Left ventricle myocardium inferior (tissue), 1 donor: ENCODE results near the gene FGD4. TPM values are rescaled to one million over a fixed set of nuclear protein-coding genes. Genes with fewer than 3 reads are reported as not detected.

ENCODE experiments used
- DNase-seq: peaks from one replicate; pipeline ENCODE4 v3.0.0-alpha.2; 2020
- H3K27ac ChIP-seq: fragments of 200-600 bp; replicated peaks from 2 replicates; pipeline ENCODE4 v1.8.0; 2021
- H3K27me3 ChIP-seq: fragments of 200-600 bp; 2 replicates; pipeline ENCODE4 v1.8.0; 2021; ENCODE audit warnings: low read depth
- H3K36me3 ChIP-seq: fragments of 200-600 bp; 2 replicates; pipeline ENCODE4 v1.8.0; 2021
- H3K4me1 ChIP-seq: fragments of 200-600 bp; 2 replicates; pipeline ENCODE4 v1.8.0; 2021
- H3K4me3 ChIP-seq: fragments of 200-600 bp; 2 replicates; pipeline ENCODE4 v1.8.0; 2021; ENCODE audit warnings: mild to moderate bottlenecking, moderate library complexity
- H3K9me3 ChIP-seq: fragments of 200-600 bp; replicated peaks from 2 replicates; pipeline ENCODE4 v1.8.0; 2021
- intact Hi-C: fragments of 100-400 bp; cut with micrococcal nuclease; formaldehyde crosslinking; loops from one replicate; pipeline ENCODE4 v1.11.0; 2022
- total RNA-seq: library from RNA; stranded (reverse); fragmentation: NEBNext Ultra II Directional; extraction: Animal tissue kit (Norgen Biotek cat#: 25700); gene quantifications from one replicate; pipeline ENCODE4 v1.2.1, GENCODE V29; 2021
- TF ChIP-seq, protein P1 (sequence below): fragments of 200-600 bp; IDR thresholded peaks from 2 replicates; pipeline ENCODE4 v1.8.0; 2021; ENCODE audit warnings: antibody characterized with exemption, mild to moderate bottlenecking, borderline replicate concordance
- donor health status: DM: no; HTN: yes; CAD: no; lungs with severe emphysema.

Gene FGD4
- total RNA-seq, 1 donor from 2014 or later, result 30.5 TPM

DNA sequence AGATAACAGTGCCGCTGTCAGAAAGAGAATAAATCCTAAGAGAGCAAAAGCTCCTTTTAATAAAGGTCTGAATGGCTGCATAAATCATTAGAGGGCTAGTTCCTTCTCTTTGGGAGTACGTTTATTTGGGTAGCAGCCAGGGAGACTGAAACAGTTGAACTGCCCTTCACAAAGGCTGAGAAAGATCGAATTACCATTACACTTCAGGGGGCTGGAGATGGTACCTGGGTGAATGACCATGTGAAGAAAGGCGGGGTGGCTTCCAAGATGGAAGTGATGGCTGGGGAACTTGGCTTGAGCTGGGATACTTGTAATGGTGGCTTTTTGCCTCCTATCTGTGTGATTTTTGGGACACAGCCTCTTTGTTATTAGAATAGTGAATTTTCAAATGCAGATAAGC lies 1.7 kb upstream of the FGD4 start:
- intact Hi-C loops, result no loop called here
- no peak overlapping the region for H3K27ac ChIP-seq
- TF ChIP-seq, protein P1, sequence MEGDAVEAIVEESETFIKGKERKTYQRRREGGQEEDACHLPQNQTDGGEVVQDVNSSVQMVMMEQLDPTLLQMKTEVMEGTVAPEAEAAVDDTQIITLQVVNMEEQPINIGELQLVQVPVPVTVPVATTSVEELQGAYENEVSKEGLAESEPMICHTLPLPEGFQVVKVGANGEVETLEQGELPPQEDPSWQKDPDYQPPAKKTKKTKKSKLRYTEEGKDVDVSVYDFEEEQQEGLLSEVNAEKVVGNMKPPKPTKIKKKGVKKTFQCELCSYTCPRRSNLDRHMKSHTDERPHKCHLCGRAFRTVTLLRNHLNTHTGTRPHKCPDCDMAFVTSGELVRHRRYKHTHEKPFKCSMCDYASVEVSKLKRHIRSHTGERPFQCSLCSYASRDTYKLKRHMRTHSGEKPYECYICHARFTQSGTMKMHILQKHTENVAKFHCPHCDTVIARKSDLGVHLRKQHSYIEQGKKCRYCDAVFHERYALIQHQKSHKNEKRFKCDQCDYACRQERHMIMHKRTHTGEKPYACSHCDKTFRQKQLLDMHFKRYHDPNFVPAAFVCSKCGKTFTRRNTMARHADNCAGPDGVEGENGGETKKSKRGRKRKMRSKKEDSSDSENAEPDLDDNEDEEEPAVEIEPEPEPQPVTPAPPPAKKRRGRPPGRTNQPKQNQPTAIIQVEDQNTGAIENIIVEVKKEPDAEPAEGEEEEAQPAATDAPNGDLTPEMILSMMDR, result no peak
- DNase-seq, result no peak
- no peaks in the 10 kb centered on the region for H3K36me3 ChIP-seq
- H3K27me3 ChIP-seq, result no peaks in the 10 kb centered on the region
- no peaks in the 10 kb centered on the region for H3K9me3 ChIP-seq
- H3K4me3 ChIP-seq, result no peak overlapping the region
- peaks cover 23% of the 10 kb centered on the region for H3K4me1 ChIP-seq

DNA sequence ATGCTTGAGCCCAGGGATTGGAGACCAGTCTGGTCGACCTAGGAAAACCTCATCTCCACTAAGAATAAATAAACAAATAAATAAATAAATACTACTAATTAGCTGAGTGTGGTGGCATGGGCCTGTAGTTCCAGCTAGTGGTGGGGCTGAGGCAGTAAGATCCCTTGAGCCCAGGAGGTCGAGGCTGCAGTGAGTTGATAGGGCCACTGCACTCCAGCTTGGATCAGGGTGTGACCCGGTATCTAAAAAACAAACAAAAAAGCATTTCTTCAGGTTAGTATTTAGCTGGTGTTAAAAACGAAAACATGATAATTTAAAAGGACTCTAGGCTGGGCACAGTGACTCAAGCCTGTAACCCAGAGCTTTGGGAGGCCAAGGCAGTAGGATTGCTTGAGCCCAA lies 1.2 kb upstream of the FGD4 start:
- DNase-seq, result no peak
- no peaks in the 10 kb centered on the region for H3K9me3 ChIP-seq
- intact Hi-C loops, result no loop called here
- H3K27ac ChIP-seq, result peak overlapping the region; percentile 91
- no peaks in the 10 kb centered on the region for H3K27me3 ChIP-seq
- H3K4me3 ChIP-seq, result no peak overlapping the region
- TF ChIP-seq, protein P1, result no peak
- no peaks in the 10 kb centered on the region for H3K36me3 ChIP-seq
- H3K4me1 ChIP-seq, result peaks cover 23% of the 10 kb centered on the region

DNA sequence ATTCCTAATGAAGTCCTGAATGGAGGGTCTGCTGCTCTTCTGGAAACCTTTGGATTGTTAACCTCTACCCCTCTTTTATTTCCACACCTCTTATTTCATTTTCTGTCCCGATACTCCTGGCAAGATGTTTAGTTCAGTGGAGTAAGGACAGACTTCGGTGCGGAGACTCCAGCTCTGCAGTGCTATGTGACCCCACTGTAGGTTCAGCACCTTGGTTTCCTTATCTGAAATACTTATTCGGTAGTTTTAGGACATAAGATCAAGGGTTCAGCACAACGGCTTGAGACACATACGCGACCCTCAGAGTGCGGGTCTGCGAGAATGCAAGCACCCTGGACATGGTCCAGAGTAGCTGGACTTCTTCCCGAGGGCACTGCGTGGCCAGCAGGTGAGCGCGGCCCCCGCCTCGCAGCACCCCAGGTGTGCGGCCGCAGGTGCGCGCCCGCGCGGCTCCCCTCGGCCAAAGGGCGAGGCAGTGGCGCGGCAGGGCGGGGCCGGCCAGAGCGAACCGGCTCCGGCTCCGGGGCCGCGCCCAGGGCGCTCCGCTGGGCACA lies 465 bp upstream of the FGD4 start:
- DNase-seq, result no peak
- H3K36me3 ChIP-seq, result peaks cover 3% of the 10 kb centered on the region
- H3K27ac ChIP-seq, result peak overlapping the region; percentile 91
- no peaks in the 10 kb centered on the region for H3K27me3 ChIP-seq
- H3K4me3 ChIP-seq, result peak overlapping the region; percentile 97
- H3K4me1 ChIP-seq, result peaks cover 23% of the 10 kb centered on the region
- H3K9me3 ChIP-seq, result no peaks in the 10 kb centered on the region
- intact Hi-C loops, result no loop called here
- TF ChIP-seq, protein P1, result no peak

DNA sequence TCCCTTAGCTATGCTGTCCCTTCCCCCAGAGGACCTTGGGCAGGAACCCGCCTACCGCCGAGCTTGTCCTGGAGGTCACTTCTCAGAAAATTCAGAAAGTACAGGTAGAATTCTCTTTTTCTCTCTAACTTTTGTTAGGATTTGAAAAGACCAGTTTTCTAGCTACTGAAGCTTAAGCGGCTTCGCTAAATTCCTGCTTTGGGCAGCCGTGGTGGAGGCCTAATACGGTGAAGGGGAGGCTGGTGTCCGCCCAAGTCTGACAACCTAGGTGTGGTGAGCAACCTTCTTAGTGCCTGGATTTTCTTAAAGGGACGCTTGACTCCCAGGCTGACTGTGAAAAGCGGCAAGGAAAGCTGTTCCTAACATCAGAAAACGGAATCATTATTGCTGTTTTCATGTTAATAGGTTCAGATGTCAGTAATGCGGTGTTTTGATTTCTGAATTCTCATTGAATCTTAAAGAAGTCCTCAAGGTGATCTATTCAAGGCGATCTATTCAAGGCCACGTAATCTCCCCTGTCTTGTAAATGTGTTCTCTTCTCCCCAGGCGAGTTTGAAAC lies 835 bp downstream of the FGD4 start:
- peaks cover 3% of the 10 kb centered on the region for H3K36me3 ChIP-seq
- H3K27me3 ChIP-seq, result no peaks in the 10 kb centered on the region
- peak overlapping the region; percentile 97 for H3K4me3 ChIP-seq
- no peak for DNase-seq
- TF ChIP-seq, protein P1, result no peak
- peaks cover 23% of the 10 kb centered on the region for H3K4me1 ChIP-seq
- no peaks in the 10 kb centered on the region for H3K9me3 ChIP-seq
- intact Hi-C loops, result no loop called here
- peak overlapping the region; percentile 91 for H3K27ac ChIP-seq

DNA sequence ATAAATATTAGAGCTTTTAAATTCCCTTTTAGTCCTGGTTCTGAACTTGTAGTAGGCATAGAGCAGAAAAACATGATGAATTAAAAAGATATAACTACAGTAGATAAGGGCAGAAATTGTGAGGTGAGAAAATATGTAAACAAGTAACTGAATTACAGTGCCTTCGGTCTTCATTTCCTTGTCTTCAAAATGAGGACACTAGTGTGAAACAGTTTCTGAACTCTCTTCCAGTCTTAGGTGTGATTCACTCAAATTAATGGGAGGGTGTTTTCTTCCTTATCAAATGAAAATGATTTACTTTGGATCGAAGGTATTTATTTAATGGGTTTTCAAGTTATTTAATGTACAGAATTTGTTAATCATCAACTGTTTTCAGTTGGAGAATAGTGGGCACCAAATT lies 1.5 kb downstream of the FGD4 start:
- Histone ChIP-seq H3K9me3 (no peaks in the 10 kb centered on the region), H3K4me1 (peaks cover 23% of the 10 kb centered on the region), H3K27me3 (no peaks in the 10 kb centered on the region), H3K4me3 (peak overlapping the region; percentile 97), H3K36me3 (peaks cover 3% of the 10 kb centered on the region), H3K27ac (no peak overlapping the region)
- no peak for DNase-seq
- intact Hi-C loops, result no loop called here
- TF ChIP-seq, protein P1, result no peak
